ENCODE results near the gene OR4C46.
"Not testable (repeated sequence)": the region's sequence is repeated elsewhere in the genome, so short reads cannot be mapped to it uniquely, and the experiment has no call there.

Gene OR4C46

DNA sequence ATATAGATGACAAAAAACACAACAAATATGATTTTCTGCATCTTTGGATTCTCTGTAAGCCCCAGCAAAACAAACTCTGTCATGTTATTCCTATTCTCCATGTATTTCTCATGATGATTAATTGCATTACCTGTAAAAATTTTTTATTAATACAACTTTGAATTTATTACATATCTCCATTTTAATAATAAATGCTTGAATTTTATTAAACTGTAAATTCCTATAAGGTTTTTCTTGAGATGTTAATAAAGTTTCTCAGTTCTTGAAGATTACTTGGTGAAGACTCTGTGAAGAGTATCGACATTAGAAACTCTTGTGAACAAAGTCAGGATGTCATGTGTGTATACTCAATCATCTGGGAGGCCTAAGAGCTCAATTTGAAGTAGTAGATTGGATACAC lies at the start of gene OR4C46:
Gene OR4C46 (minus strand): TSS at position 101 of the 400 bp plus-strand sequence. CDS start 0 bp downstream, at position 101.
- no peak for DNase-seq

GRCh38 chr11:54645606-54646005 lies 41.8 kb upstream of the OR4C46 start:
- DNase-seq: not testable (repeated sequence)

GRCh38 chr11:54561439-54561838 lies 42.4 kb downstream of the OR4C46 start:
- DNase-seq: not testable (repeated sequence)

DNA sequence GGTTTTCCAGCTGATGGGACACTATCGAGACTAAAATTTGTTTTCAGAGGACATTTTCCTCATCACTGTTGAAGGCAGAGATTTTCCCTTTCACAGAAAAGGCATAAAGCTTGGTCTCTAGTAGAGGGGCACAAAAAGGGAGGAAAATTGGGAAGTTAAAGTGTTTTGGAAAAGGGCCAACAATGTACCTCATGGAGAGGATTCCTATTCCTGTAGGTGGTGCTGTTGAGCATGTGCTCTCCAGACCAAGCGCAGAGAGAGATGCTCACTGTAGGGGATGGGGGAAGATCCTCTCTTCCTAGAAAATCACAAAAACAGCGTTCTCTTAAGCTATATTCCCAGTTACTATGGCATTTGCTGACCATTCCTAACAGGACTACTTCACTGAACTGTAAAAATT lies 44.9 kb downstream of the OR4C46 start:
- peak; percentile 15 for DNase-seq

GRCh38 chr11:54558407-54558806 lies 45.4 kb downstream of the OR4C46 start:
- no peak for DNase-seq
